Spleen (tissue), 7 donors: ENCODE data around the gene SLC25A45.

Experiments
- POLR2A ChIP-seq, 3 donors: fragments of 450-650 bp; IDR thresholded peaks; one replicate each; pipeline ENCODE4 v1.5.1; 2017; ENCODE audit warnings: antibody characterized with exemption in 3 of 3, mild to moderate bottlenecking in 1 of 3
- POLR2AphosphoS5 ChIP-seq, 3 donors: sonication (generic); formaldehyde crosslinking; IDR thresholded peaks; one replicate each; pipeline ENCODE4 v1.5.1; 2017; ENCODE audit warnings: antibody characterized with exemption in 3 of 3
- TF ChIP-seq, protein P1 (sequence below), 11 experiments: fragments of 200-600 bp in 7 of 11; fragments of 450-650 bp in 4 of 11; sonication (generic) in 4 of 11; IDR thresholded peaks in 8 of 11; conservative IDR thresholded peaks in 3 of 11; 1 replicate in 7 of 11; 2 replicates in 4 of 11; pipeline versions ENCODE4 v1.4.0 to v1.8.0; 2016 to 2021; ENCODE audit warnings: antibody characterized with exemption in 11 of 11, inconsistent platforms in 4 of 11, mild to moderate bottlenecking in 1 of 11
- donor health status: DM: no; HTN: no; CAD: no; lungs with moderate emphysema.
- donor health status: DM: no; HTN: no; CAD: no.
- donor health status: DM: no; HTN: no; CAD: no.

DNA sequence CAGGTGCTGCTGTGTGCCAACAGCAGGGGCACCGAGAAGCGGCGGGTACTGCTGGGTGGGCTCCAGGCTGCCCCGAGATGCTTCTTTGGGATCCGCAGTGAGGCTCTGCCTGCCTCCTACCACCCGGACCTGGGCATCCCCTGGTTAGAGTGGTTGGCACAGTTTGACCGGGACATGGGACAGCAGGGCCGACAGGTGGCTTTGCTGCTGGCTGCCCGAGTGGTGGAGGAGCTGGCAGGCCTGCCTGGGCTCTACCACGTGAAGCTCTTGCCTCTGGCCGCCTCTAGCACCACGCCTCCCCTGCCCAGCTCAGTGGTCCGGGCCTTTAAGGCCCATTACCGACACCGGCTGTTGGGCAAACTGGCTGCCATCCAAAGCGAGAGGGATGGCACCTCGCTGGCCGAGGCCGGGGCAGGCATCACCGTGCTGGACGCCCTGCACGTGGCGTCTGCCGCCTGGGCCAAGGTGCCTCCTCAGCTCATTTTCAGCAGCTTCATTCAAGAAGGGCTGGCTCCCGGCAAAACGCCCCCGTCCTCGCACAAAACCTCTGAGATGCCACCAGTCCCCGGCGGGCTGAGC, 26.0 kb downstream of the SLC25A45 start:
- TF ChIP-seq POLR2AphosphoS5 (IDR thresholded peaks at IDR 0.05) (no peak), POLR2A (IDR thresholded peaks at IDR 0.05) (no peak)
- TF ChIP-seq, protein P1, sequence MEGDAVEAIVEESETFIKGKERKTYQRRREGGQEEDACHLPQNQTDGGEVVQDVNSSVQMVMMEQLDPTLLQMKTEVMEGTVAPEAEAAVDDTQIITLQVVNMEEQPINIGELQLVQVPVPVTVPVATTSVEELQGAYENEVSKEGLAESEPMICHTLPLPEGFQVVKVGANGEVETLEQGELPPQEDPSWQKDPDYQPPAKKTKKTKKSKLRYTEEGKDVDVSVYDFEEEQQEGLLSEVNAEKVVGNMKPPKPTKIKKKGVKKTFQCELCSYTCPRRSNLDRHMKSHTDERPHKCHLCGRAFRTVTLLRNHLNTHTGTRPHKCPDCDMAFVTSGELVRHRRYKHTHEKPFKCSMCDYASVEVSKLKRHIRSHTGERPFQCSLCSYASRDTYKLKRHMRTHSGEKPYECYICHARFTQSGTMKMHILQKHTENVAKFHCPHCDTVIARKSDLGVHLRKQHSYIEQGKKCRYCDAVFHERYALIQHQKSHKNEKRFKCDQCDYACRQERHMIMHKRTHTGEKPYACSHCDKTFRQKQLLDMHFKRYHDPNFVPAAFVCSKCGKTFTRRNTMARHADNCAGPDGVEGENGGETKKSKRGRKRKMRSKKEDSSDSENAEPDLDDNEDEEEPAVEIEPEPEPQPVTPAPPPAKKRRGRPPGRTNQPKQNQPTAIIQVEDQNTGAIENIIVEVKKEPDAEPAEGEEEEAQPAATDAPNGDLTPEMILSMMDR (IDR thresholded peaks at IDR 0.05 in 8 of 11, conservative IDR thresholded peaks at IDR 0.05 in 3 of 11): no peak
